ENCODE measurements around the gene PHF5A.

The PHF5A gene

GRCh38 chr22:41411021-41411851 is 57.3 kb downstream of the PHF5A start:
- DNase-seq, result no peak

- no peak for DNase-seq
Observed at GRCh38 chr22:41410311-41410751, 58.2 kb downstream of the PHF5A start.
